Loucy (cell line): Measurements from ENCODE around the gene OSBP.

Experiments
- H2AFZ ChIP-seq: fragments of 200-600 bp; sonication (generic); 2 replicates; pipeline ENCODE4 v1.6.0; 2016; ENCODE audit warnings: antibody characterized with exemption, mild to moderate bottlenecking, low read length, moderate library complexity
- H3F3A ChIP-seq: fragments of 200-600 bp; 2 replicates; pipeline ENCODE4 v1.6.0; 2016; ENCODE audit warnings: antibody characterized with exemption, low read depth, mild to moderate bottlenecking
- H3K27me3 ChIP-seq: fragments of 200-600 bp; sonication (generic); 2 replicates; pipeline ENCODE4 v1.6.1; 2014; ENCODE audit warnings: low read length, mild to moderate bottlenecking; ENCODE audit not compliant: insufficient read depth, poor library complexity, severe bottlenecking
- H3K36me3 ChIP-seq: fragments of 200-600 bp; sonication (generic); 2 replicates; pipeline ENCODE4 v1.6.1; 2016; ENCODE audit warnings: low read length; ENCODE audit not compliant: insufficient read depth
- H3K4me1 ChIP-seq: fragments of 200-600 bp; sonication (generic); 2 replicates; pipeline ENCODE4 v1.5.1; 2014; ENCODE audit warnings: low read length, mild to moderate bottlenecking; ENCODE audit not compliant: insufficient read depth, poor library complexity, severe bottlenecking
- H3K4me2 ChIP-seq: fragments of 200-600 bp; sonication (generic); 2 replicates; pipeline ENCODE4 v1.6.0; 2014; ENCODE audit warnings: antibody characterized with exemption, low read length, low read depth, mild to moderate bottlenecking; ENCODE audit not compliant: poor library complexity, severe bottlenecking
- H3K4me3 ChIP-seq: fragments of 200-600 bp; sonication (generic); 2 replicates; pipeline ENCODE4 v1.5.1; 2014; ENCODE audit warnings: low read length, mild to moderate bottlenecking, mixed read lengths; ENCODE audit not compliant: poor library complexity, severe bottlenecking
- H3K79me2 ChIP-seq: fragments of 200-600 bp; sonication (generic); 2 replicates; pipeline ENCODE4 v1.6.1; 2014; ENCODE audit warnings: low read length; ENCODE audit not compliant: insufficient read depth
- H3K9ac ChIP-seq: fragments of 200-600 bp; sonication (generic); 2 replicates; pipeline ENCODE4 v1.6.0; 2014; ENCODE audit warnings: mild to moderate bottlenecking, low read depth, low read length, moderate library complexity; ENCODE audit not compliant: poor library complexity, severe bottlenecking
- H3K9me2 ChIP-seq: fragments of 200-600 bp; sonication (generic); replicated peaks from 2 replicates; pipeline ENCODE4 v1.6.1; 2016; ENCODE audit warnings: low read depth, low read length, mixed read lengths
- H3K9me3 ChIP-seq: fragments of 200-600 bp; sonication (generic); 2 replicates; pipeline ENCODE4 v1.6.1; 2014; ENCODE audit warnings: mild to moderate bottlenecking, antibody characterized with exemption, low read length, low read depth; ENCODE audit not compliant: insufficient read depth
- H4K20me1 ChIP-seq: fragments of 200-600 bp; sonication (generic); 2 replicates; pipeline ENCODE4 v1.6.0; 2014; ENCODE audit warnings: antibody characterized with exemption, low read length, mild to moderate bottlenecking; ENCODE audit not compliant: insufficient read depth, poor library complexity, severe bottlenecking
- CTCF ChIP-seq: fragments of 200-600 bp; sonication (generic); conservative IDR thresholded peaks from 2 replicates; pipeline ENCODE4 v1.5.1; 2014; ENCODE audit warnings: mild to moderate bottlenecking, antibody characterized with exemption, low read length
- EZH2phosphoT487 ChIP-seq: fragments of 200-600 bp; IDR thresholded peaks from 2 replicates; pipeline ENCODE4 v1.6.1; 2018; ENCODE audit warnings: antibody characterized with exemption, mild to moderate bottlenecking, moderate library complexity, borderline replicate concordance

OSBP gene

GRCh38 chr11:59600636-59601035 lies 14.9 kb downstream of the OSBP start:
- Histone ChIP-seq H3K9me3 (no peaks in the 10 kb centered on the region), H3K4me1 (no peaks in the 10 kb centered on the region), H3K9me2 (no peaks in the 10 kb centered on the region), H3K79me2 (peaks cover 21% of the 10 kb centered on the region; the same call in 1 of the 2 replicates), H3K36me3 (peaks cover 93% of the 10 kb centered on the region), H2AFZ (no peak overlapping the region), H3K27me3 (no peaks in the 10 kb centered on the region), H3K4me2 (no peak overlapping the region), H3K9ac (no peak overlapping the region), H3F3A (no peaks in the 10 kb centered on the region), H4K20me1 (peaks cover 13% of the 10 kb centered on the region), H3K4me3 (no peak overlapping the region)
- TF ChIP-seq CTCF (no peak), EZH2phosphoT487 (no peak)

- no peaks in the 10 kb centered on the region for H3K4me1 ChIP-seq
- no peak overlapping the region for H3K4me3 ChIP-seq
- H3F3A ChIP-seq = no peaks in the 10 kb centered on the region
- peaks cover 17% of the 10 kb centered on the region for H4K20me1 ChIP-seq
- no peaks in the 10 kb centered on the region for H3K9me2 ChIP-seq
- no peak overlapping the region for H2AFZ ChIP-seq
- no peaks in the 10 kb centered on the region for H3K9me3 ChIP-seq
- TF ChIP-seq CTCF (no peak), EZH2phosphoT487 (no peak)
- peaks cover 18% of the 10 kb centered on the region; the same call in 1 of the 2 replicates for H3K79me2 ChIP-seq
- no peaks in the 10 kb centered on the region for H3K27me3 ChIP-seq
- H3K4me2 ChIP-seq = no peak overlapping the region
- peaks cover 94% of the 10 kb centered on the region for H3K36me3 ChIP-seq
- H3K9ac ChIP-seq = no peak overlapping the region
Measured at GRCh38 chr11:59600234-59600633, 15.3 kb downstream of the OSBP start.

- H2AFZ ChIP-seq = no peak overlapping the region
- no peak overlapping the region for H3K4me2 ChIP-seq
- peaks cover 15% of the 10 kb centered on the region for H4K20me1 ChIP-seq
- H3K4me1 ChIP-seq = no peaks in the 10 kb centered on the region
- H3K36me3 ChIP-seq = peaks cover 98% of the 10 kb centered on the region
- H3K9me3 ChIP-seq = no peaks in the 10 kb centered on the region
- no peaks in the 10 kb centered on the region for H3F3A ChIP-seq
- H3K79me2 ChIP-seq = peaks cover 17% of the 10 kb centered on the region; the same call in 1 of the 2 replicates
- H3K9me2 ChIP-seq = no peaks in the 10 kb centered on the region
- H3K9ac ChIP-seq = no peak overlapping the region
- H3K27me3 ChIP-seq = no peaks in the 10 kb centered on the region
- TF ChIP-seq CTCF = no peak
- TF ChIP-seq EZH2phosphoT487 = no peak
- no peak overlapping the region for H3K4me3 ChIP-seq
Measured at GRCh38 chr11:59598961-59599360, 16.6 kb downstream of the OSBP start.
